ENCODE measurements around the gene KRT3. TPM values are rescaled to one million over a fixed set of nuclear protein-coding genes. Genes with fewer than 3 reads are reported as not detected.

KRT3 gene
- total RNA-seq, 1 experiment from 2014 or later = not detected

GRCh38 chr12:52805000-52805399, 9.1 kb upstream of the KRT3 start:
- Histone ChIP-seq H3K9me3 (ENCODE audit: control insufficient read depth, insufficient read depth, low read depth, low read length) (no peaks in the 10 kb centered on the region), H3K27ac (ENCODE audit: low read length) (no peak overlapping the region), H3K4me3 (ENCODE audit: low read depth in 2 of 2, low read length in 2 of 2) (no peak overlapping the region), H3K27me3 (ENCODE audit: control insufficient read depth, insufficient read depth, low read length) (peaks cover 4% of the 10 kb centered on the region; the same call in 1 of the 2 replicates), H3K4me1 (ENCODE audit: control insufficient read depth, insufficient read depth, low read length) (no peaks in the 10 kb centered on the region), H3K36me3 (ENCODE audit: control insufficient read depth, insufficient read depth, low read length) (no peaks in the 10 kb centered on the region)
- DNase-seq (ENCODE audit: low read depth, low spot score) = no peak
- TF ChIP-seq SIN3A (IDR thresholded peaks at IDR 0.05; ENCODE audit: borderline replicate concordance, insufficient read depth, low read depth, low read length) (no peak), TCF7L2 (IDR thresholded peaks at IDR 0.05; ENCODE audit: low read depth, low read length) (no peak), REST (IDR thresholded peaks at IDR 0.05; ENCODE audit: insufficient read depth in 1 of 2, low read depth in 2 of 2, low read length in 1 of 2) (no peak), CTCF (IDR thresholded peaks at IDR 0.05) (no peak), POLR2AphosphoS5 (IDR thresholded peaks at IDR 0.05; ENCODE audit: low read depth, low read length) (no peak)
- ATAC-seq = no peak
- in situ Hi-C loops (cut with HindIII; ENCODE audit: low pct_unique_long_range_greater_than_20kb, low sequenced_read_pairs) (no loop called here), intact Hi-C loops (cut with micrococcal nuclease; ENCODE audit: unreplicated experiment) (no loop called here)
- ChIA-PET POLR2A (interaction anchor here (0.6 kb wide), 1 partner anchor 1045 kb away, joined by 6 read pairs; no protein-coding TSS in a partner anchor), CTCF (interaction anchor here (0.6 kb wide), 1 partner anchor 433 kb away, joined by 5 read pairs; no protein-coding TSS in a partner anchor)
- BruUV-seq (replicated peaks) = no TSS peak

GRCh38 chr12:52802442-52802841, 6.5 kb upstream of the KRT3 start:
- in situ Hi-C loops (cut with HindIII; ENCODE audit: low pct_unique_long_range_greater_than_20kb, low sequenced_read_pairs) (no loop called here), intact Hi-C loops (cut with micrococcal nuclease; ENCODE audit: unreplicated experiment) (no loop called here)

More at GRCh38 chr12:52802442-52802841, 6.5 kb upstream of the KRT3 start:
- Histone ChIP-seq H3K36me3 (ENCODE audit: control insufficient read depth, insufficient read depth, low read length) (no peaks in the 10 kb centered on the region), H3K27ac (ENCODE audit: low read length) (no peak overlapping the region), H3K27me3 (ENCODE audit: control insufficient read depth, insufficient read depth, low read length) (no peaks in the 10 kb centered on the region), H3K4me3 (ENCODE audit: low read depth in 2 of 2, low read length in 2 of 2) (no peak overlapping the region), H3K4me1 (ENCODE audit: control insufficient read depth, insufficient read depth, low read length) (peaks cover 9% of the 10 kb centered on the region; the same call in 1 of the 2 replicates), H3K9me3 (ENCODE audit: control insufficient read depth, insufficient read depth, low read depth, low read length) (no peaks in the 10 kb centered on the region)
- ATAC-seq = no peak
- no peak for DNase-seq (ENCODE audit: low read depth, low spot score)
- CTCF ChIA-PET = no interaction called here
- no peak for TF ChIP-seq CTCF (IDR thresholded peaks at IDR 0.05)
- no peak for TF ChIP-seq POLR2AphosphoS5 (IDR thresholded peaks at IDR 0.05; ENCODE audit: low read depth, low read length)
- no peak for TF ChIP-seq TCF7L2 (IDR thresholded peaks at IDR 0.05; ENCODE audit: low read depth, low read length)
- TF ChIP-seq SIN3A (IDR thresholded peaks at IDR 0.05; ENCODE audit: borderline replicate concordance, insufficient read depth, low read depth, low read length) = no peak
- TF ChIP-seq REST (IDR thresholded peaks at IDR 0.05; ENCODE audit: insufficient read depth in 1 of 2, low read depth in 2 of 2, low read length in 1 of 2) = no peak
- no TSS peak for BruUV-seq (replicated peaks)
- POLR2A ChIA-PET = no interaction called here

All from Panc1 (cell line).